ENCODE measurements around the gene MAP3K20.

DNA sequence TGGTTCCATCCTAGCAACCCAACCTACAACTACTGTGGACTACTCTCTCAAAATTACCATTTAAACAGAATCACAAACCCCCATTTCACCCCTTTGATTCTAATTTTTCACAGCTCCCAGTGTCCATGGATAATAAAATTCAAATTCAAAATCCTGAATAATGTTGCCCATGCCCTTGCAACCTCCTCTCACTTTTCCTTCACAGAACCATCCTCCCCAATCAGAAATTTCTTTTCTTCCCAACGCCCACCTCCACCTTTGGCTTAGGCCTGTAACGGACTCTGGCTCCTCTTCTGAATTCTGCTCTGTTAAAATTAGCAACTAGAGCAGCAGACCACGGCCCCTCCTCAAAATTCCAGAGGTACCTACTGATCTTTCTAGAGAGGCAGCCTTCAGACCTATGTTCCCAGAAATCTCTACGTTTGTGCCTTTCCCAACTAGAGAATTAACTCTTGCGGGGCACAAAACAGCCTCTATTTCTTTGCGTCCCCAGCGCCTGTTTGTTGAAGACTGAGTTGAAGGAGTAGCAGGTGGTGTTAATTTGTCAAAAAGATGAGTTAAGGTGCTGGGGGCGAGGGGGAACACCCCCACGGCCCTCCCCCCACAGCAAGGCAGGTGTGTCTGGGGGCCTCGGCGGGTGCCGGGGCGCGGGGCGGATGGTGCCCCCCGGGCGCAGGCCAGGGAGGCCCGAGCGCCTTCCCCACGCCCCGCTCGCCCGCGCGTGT is 428 bp upstream of the MAP3K20 start:
- TF ChIP-seq, protein P1, sequence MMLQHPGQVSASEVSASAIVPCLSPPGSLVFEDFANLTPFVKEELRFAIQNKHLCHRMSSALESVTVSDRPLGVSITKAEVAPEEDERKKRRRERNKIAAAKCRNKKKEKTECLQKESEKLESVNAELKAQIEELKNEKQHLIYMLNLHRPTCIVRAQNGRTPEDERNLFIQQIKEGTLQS (IDR thresholded peaks at IDR 0.05; ENCODE audit: insufficient read depth, low read depth, low read length) = no peak
- TF ChIP-seq RNF2 (IDR thresholded peaks at IDR 0.05; ENCODE audit: borderline replicate concordance, low read depth, low read length, missing control alignments, poor library complexity, severe bottlenecking) = no peak
- TF ChIP-seq, protein P2, sequence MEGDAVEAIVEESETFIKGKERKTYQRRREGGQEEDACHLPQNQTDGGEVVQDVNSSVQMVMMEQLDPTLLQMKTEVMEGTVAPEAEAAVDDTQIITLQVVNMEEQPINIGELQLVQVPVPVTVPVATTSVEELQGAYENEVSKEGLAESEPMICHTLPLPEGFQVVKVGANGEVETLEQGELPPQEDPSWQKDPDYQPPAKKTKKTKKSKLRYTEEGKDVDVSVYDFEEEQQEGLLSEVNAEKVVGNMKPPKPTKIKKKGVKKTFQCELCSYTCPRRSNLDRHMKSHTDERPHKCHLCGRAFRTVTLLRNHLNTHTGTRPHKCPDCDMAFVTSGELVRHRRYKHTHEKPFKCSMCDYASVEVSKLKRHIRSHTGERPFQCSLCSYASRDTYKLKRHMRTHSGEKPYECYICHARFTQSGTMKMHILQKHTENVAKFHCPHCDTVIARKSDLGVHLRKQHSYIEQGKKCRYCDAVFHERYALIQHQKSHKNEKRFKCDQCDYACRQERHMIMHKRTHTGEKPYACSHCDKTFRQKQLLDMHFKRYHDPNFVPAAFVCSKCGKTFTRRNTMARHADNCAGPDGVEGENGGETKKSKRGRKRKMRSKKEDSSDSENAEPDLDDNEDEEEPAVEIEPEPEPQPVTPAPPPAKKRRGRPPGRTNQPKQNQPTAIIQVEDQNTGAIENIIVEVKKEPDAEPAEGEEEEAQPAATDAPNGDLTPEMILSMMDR (IDR thresholded peaks at IDR 0.05; ENCODE audit: control extremely low read depth in 1 of 3, insufficient read depth in 1 of 3, low read depth in 1 of 3, low read length in 3 of 3) = no peak
- TF ChIP-seq POLR2A (IDR thresholded peaks at IDR 0.05; ENCODE audit: control extremely low read depth in 1 of 2, low read depth in 2 of 2, low read length in 2 of 2) = no peak
- TF ChIP-seq POLR2AphosphoS5 (IDR thresholded peaks at IDR 0.05; ENCODE audit: low read depth, low read length) = no peak
- no peak for TF ChIP-seq RBBP5 (IDR thresholded peaks at IDR 0.05; ENCODE audit: borderline replicate concordance, low read depth, low read length)

All from H1 (cell line).